ENCODE data around the gene ZNF689. TPM values are rescaled to one million over a fixed set of nuclear protein-coding genes. Genes with fewer than 3 reads are reported as not detected.
A peak's percentile ranks its signal among the peaks of the same experiment; 100 is the strongest.

Gene ZNF689
- total RNA-seq, 1 experiment from 2014 or later: 9.1 TPM

- no peak overlapping the region for H3K4me3 ChIP-seq
- H3K9me3 ChIP-seq: no peaks in the 10 kb centered on the region
- peaks cover 69% of the 10 kb centered on the region for H3K36me3 ChIP-seq
- no peak for DNase-seq
- no peaks in the 10 kb centered on the region for H3K27me3 ChIP-seq
Observed at GRCh38 chr16:30581457-30581856, 28.7 kb downstream of the ZNF689 start.

- Histone ChIP-seq H3K4me3 (no peak overlapping the region), H3K36me3 (peaks cover 32% of the 10 kb centered on the region), H3K9me3 (no peaks in the 10 kb centered on the region), H3K27me3 (no peaks in the 10 kb centered on the region)
- DNase-seq: no peak
Observed at GRCh38 chr16:30574678-30575077, 35.5 kb downstream of the ZNF689 start.

- peak within 1 kb of the TSS; percentile 58 for H3K4me3 ChIP-seq
- H3K36me3 ChIP-seq: peaks cover 5% of the 10 kb centered on the region
- DNase-seq: peak; percentile 97
- no peaks in the 10 kb centered on the region for H3K27me3 ChIP-seq
- no peaks in the 10 kb centered on the region for H3K9me3 ChIP-seq
Observed at GRCh38 chr16:30571445-30572322, 38.5 kb downstream of the ZNF689 start, which contains the start of gene ZNF688. Gene ZNF688 (minus strand): TSS chr16:30571714. CDS start chr16:30571629, 85 bp downstream.

- peak overlapping the region; percentile 58 for H3K4me3 ChIP-seq
- no peaks in the 10 kb centered on the region for H3K36me3 ChIP-seq
- no peaks in the 10 kb centered on the region for H3K9me3 ChIP-seq
- peak; percentile 10 for DNase-seq
- no peaks in the 10 kb centered on the region for H3K27me3 ChIP-seq
Observed at GRCh38 chr16:30570636-30571444, 39.3 kb downstream of the ZNF689 start.

- H3K4me3 ChIP-seq: no peak overlapping the region
- H3K36me3 ChIP-seq: no peaks in the 10 kb centered on the region
- no peak for DNase-seq
- H3K9me3 ChIP-seq: no peaks in the 10 kb centered on the region
- H3K27me3 ChIP-seq: no peaks in the 10 kb centered on the region
Observed at GRCh38 chr16:30569746-30570635, 40.2 kb downstream of the ZNF689 start.

- H3K27me3 ChIP-seq: no peaks in the 10 kb centered on the region
- no peak for DNase-seq
- no peaks in the 10 kb centered on the region for H3K36me3 ChIP-seq
- H3K4me3 ChIP-seq: no peak overlapping the region
- no peaks in the 10 kb centered on the region for H3K9me3 ChIP-seq
Observed at GRCh38 chr16:30569281-30569680, 40.9 kb downstream of the ZNF689 start.

- Histone ChIP-seq H3K9me3 (no peaks in the 10 kb centered on the region), H3K36me3 (no peaks in the 10 kb centered on the region), H3K27me3 (no peaks in the 10 kb centered on the region), H3K4me3 (no peak overlapping the region)
- DNase-seq: no peak
Observed at GRCh38 chr16:30567991-30568638, 42.1 kb downstream of the ZNF689 start.

- no peaks in the 10 kb centered on the region for H3K27me3 ChIP-seq
- DNase-seq: no peak
- no peak overlapping the region for H3K4me3 ChIP-seq
- no peaks in the 10 kb centered on the region for H3K36me3 ChIP-seq
- no peaks in the 10 kb centered on the region for H3K9me3 ChIP-seq
Observed at GRCh38 chr16:30567160-30567990, 42.8 kb downstream of the ZNF689 start.

- H3K9me3 ChIP-seq: no peaks in the 10 kb centered on the region
- no peak for DNase-seq
- H3K27me3 ChIP-seq: no peaks in the 10 kb centered on the region
Observed at GRCh38 chr16:30566531-30566930, 43.7 kb downstream of the ZNF689 start.

GRCh38 chr16:30565984-30566383, 44.2 kb downstream of the ZNF689 start:
- H3K36me3 ChIP-seq: no peaks in the 10 kb centered on the region
- H3K9me3 ChIP-seq: no peaks in the 10 kb centered on the region
- H3K4me3 ChIP-seq: no peak overlapping the region
- no peaks in the 10 kb centered on the region for H3K27me3 ChIP-seq
- no peak for DNase-seq

More at GRCh38 chr16:30566531-30566930, 43.7 kb downstream of the ZNF689 start:
- no peak overlapping the region for H3K4me3 ChIP-seq
- no peaks in the 10 kb centered on the region for H3K36me3 ChIP-seq

- DNase-seq: no peak
- Histone ChIP-seq H3K4me3 (no peak overlapping the region), H3K27me3 (no peaks in the 10 kb centered on the region), H3K9me3 (no peaks in the 10 kb centered on the region), H3K36me3 (no peaks in the 10 kb centered on the region)
Observed at GRCh38 chr16:30565526-30565925, 44.7 kb downstream of the ZNF689 start.

- no peaks in the 10 kb centered on the region for H3K9me3 ChIP-seq
- no peak overlapping the region for H3K4me3 ChIP-seq
- no peaks in the 10 kb centered on the region for H3K27me3 ChIP-seq
- no peak for DNase-seq
- H3K36me3 ChIP-seq: no peaks in the 10 kb centered on the region; the same call in 1 of the 2 replicates
Observed at GRCh38 chr16:30562021-30562420, 48.2 kb downstream of the ZNF689 start.

GRCh38 chr16:30561089-30561816, 48.9 kb downstream of the ZNF689 start:
- Histone ChIP-seq H3K9me3 (no peaks in the 10 kb centered on the region), H3K4me3 (peak overlapping the region; percentile 41), H3K36me3 (peaks cover 6% of the 10 kb centered on the region), H3K27me3 (no peaks in the 10 kb centered on the region)
- DNase-seq: peak; percentile 45

GRCh38 chr16:30559690-30560089, 50.5 kb downstream of the ZNF689 start:
- peaks cover 21% of the 10 kb centered on the region for H3K36me3 ChIP-seq
- H3K27me3 ChIP-seq: no peaks in the 10 kb centered on the region
- H3K9me3 ChIP-seq: no peaks in the 10 kb centered on the region
- DNase-seq: no peak
- no peak overlapping the region for H3K4me3 ChIP-seq
